Mesenchymal stem cell (in vitro differentiated cells and primary cell): ENCODE results near the gene NFATC2IP.

ENCODE experiments used
- DNase-seq: peaks from one replicate; pipeline ENCODE4 v3.0.0-alpha.2; 2013
- H2AFZ ChIP-seq: one replicate; pipeline ENCODE4 v1.6.1; 2013; ENCODE audit warnings: low read depth, mild to moderate bottlenecking, control low read depth, inconsistent platforms, low read length, moderate library complexity
- H2AK5ac ChIP-seq: 2 replicates; pipeline ENCODE4 v1.6.1; 2013; ENCODE audit warnings: low read length, moderate library complexity, mild to moderate bottlenecking, inconsistent platforms; ENCODE audit not compliant: severe bottlenecking
- H2BK120ac ChIP-seq: one replicate; pipeline ENCODE4 v1.6.1; 2013; ENCODE audit warnings: low read depth, mild to moderate bottlenecking, inconsistent platforms, low read length, moderate library complexity
- H2BK12ac ChIP-seq, 2 experiments: one replicate each; pipeline ENCODE4 v1.6.1; 2013; ENCODE audit warnings: inconsistent platforms in 2 of 2, low read length in 2 of 2, mild to moderate bottlenecking in 2 of 2, moderate library complexity in 2 of 2, control low read depth in 1 of 2
- H2BK15ac ChIP-seq: one replicate; pipeline ENCODE4 v1.6.1; 2013; ENCODE audit warnings: mild to moderate bottlenecking, low read depth, inconsistent platforms; ENCODE audit not compliant: poor library complexity, severe bottlenecking
- H2BK5ac ChIP-seq: 2 replicates; pipeline ENCODE4 v1.6.1; 2013; ENCODE audit warnings: low read depth, mild to moderate bottlenecking, low read length, control low read depth, inconsistent platforms; ENCODE audit not compliant: poor library complexity, severe bottlenecking
- H3K14ac ChIP-seq, 2 experiments: one replicate each; pipeline ENCODE4 v1.6.1; 2013; ENCODE audit warnings: inconsistent platforms in 2 of 2, low read length in 2 of 2, control low read depth in 1 of 2, mild to moderate bottlenecking in 1 of 2, moderate library complexity in 1 of 2
- H3K18ac ChIP-seq, 2 experiments: one replicate each; pipeline ENCODE4 v1.6.1; 2013; ENCODE audit warnings: inconsistent platforms in 2 of 2, low read length in 2 of 2, control low read depth in 1 of 2, low read depth in 1 of 2, mild to moderate bottlenecking in 1 of 2
- H3K23ac ChIP-seq, 2 experiments: one replicate each; pipeline ENCODE4 v1.6.1; 2013; ENCODE audit warnings: inconsistent platforms in 2 of 2, low read length in 2 of 2, mild to moderate bottlenecking in 2 of 2, moderate library complexity in 2 of 2, control low read depth in 1 of 2
- H3K27ac ChIP-seq: 2 replicates; pipeline ENCODE4 v1.5.1; 2013; ENCODE audit warnings: mild to moderate bottlenecking, moderate library complexity, low read length, control low read depth, inconsistent platforms; ENCODE audit not compliant: poor library complexity, severe bottlenecking
- H3K27me3 ChIP-seq, 2 experiments: 2 replicates each; pipeline versions ENCODE4 v1.6.1 to v1.7.0; 2013; ENCODE audit warnings: low read length in 2 of 2, mild to moderate bottlenecking in 2 of 2, moderate library complexity in 2 of 2, control low read depth in 1 of 2, inconsistent platforms in 1 of 2; ENCODE audit not compliant: control insufficient read depth in 1 of 2, insufficient read depth in 1 of 2
- H3K36me3 ChIP-seq, 2 experiments: 2 replicates each; pipeline versions ENCODE4 v1.6.1 to v1.7.0; 2013; ENCODE audit warnings: low read length in 2 of 2, control low read depth in 1 of 2, inconsistent platforms in 1 of 2, low read depth in 1 of 2, mild to moderate bottlenecking in 1 of 2; ENCODE audit not compliant: insufficient read depth in 2 of 2, control insufficient read depth in 1 of 2
- H3K4ac ChIP-seq, 2 experiments: one replicate each; pipeline ENCODE4 v1.6.1; 2013; ENCODE audit warnings: inconsistent platforms in 2 of 2, low read length in 2 of 2, mild to moderate bottlenecking in 2 of 2, moderate library complexity in 2 of 2, control low read depth in 1 of 2, low read depth in 1 of 2
- H3K4me1 ChIP-seq: 2 replicates; pipeline ENCODE4 v1.6.1; 2013; ENCODE audit warnings: low read depth, low read length, control low read depth; ENCODE audit not compliant: control insufficient read depth, insufficient read depth
- H3K4me2 ChIP-seq: 2 replicates; pipeline ENCODE4 v1.6.1; 2013; ENCODE audit warnings: low read length, mild to moderate bottlenecking, inconsistent platforms; ENCODE audit not compliant: poor library complexity, severe bottlenecking
- H3K4me3 ChIP-seq, 2 experiments: 2 replicates each; pipeline versions ENCODE4 v1.5.1 to v1.7.0; 2013; ENCODE audit warnings: low read length in 2 of 2, mild to moderate bottlenecking in 2 of 2, control low read depth in 1 of 2, low read depth in 1 of 2; ENCODE audit not compliant: insufficient read depth in 1 of 2
- H3K79me1 ChIP-seq: replicated peaks from 2 replicates; pipeline ENCODE4 v1.6.1; 2013; ENCODE audit warnings: mild to moderate bottlenecking, control low read depth, low read length, inconsistent platforms; ENCODE audit not compliant: poor library complexity, severe bottlenecking
- H3K9ac ChIP-seq: 2 replicates; pipeline ENCODE4 v1.7.0; 2013; ENCODE audit warnings: mild to moderate bottlenecking, low read length, moderate library complexity
- H3K9me3 ChIP-seq: 2 replicates; pipeline ENCODE4 v1.7.0; 2013; ENCODE audit warnings: mild to moderate bottlenecking, low read length; ENCODE audit not compliant: control insufficient read depth
- H4K8ac ChIP-seq: one replicate; pipeline ENCODE4 v1.6.1; 2013; ENCODE audit warnings: inconsistent platforms, mild to moderate bottlenecking, low read length, moderate library complexity
- H4K91ac ChIP-seq: one replicate; pipeline ENCODE4 v1.6.1; 2013; ENCODE audit warnings: mild to moderate bottlenecking, low read length, inconsistent platforms
- WGBS: methylation state at CpG from one replicate; pipeline ENCODE4 v1.1.7; 2013; ENCODE audit warnings: mixed read lengths; 5-methylcytosine and 5-hydroxymethylcytosine counted together

The NFATC2IP gene

GRCh38 chr16:28987170-28987853 is 36.6 kb downstream of the NFATC2IP start:
- no peaks in the 10 kb centered on the region for H3K27me3 ChIP-seq

GRCh38 chr16:28989363-28989762 is 38.6 kb downstream of the NFATC2IP start:
- Histone ChIP-seq H3K79me1 (peaks cover 6% of the 10 kb centered on the region), H4K8ac (no peak overlapping the region), H4K91ac (no peak overlapping the region), H3K14ac (no peak overlapping the region), H2BK120ac (no peak overlapping the region), H3K27ac (no peak overlapping the region), H2AK5ac (no peak overlapping the region), H3K9ac (no peak overlapping the region), H2BK5ac (no peak overlapping the region), H3K4me2 (no peak overlapping the region), H3K4me3 (no peak overlapping the region), H2BK12ac (no peak overlapping the region), H3K27me3 (peaks cover 0 to 2% of the 10 kb centered on the region in 2 experiments), H2AFZ (no peak overlapping the region), H3K9me3 (peaks cover 11% of the 10 kb centered on the region), H3K4me1 (no peaks in the 10 kb centered on the region), H3K18ac (no peak overlapping the region), H3K36me3 (peaks cover 44 to 65% of the 10 kb centered on the region in 2 experiments), H2BK15ac (no peak overlapping the region), H3K23ac (no peak overlapping the region), H3K4ac (no peak overlapping the region)
- 94% methylated on average over 14 of the region's 14 CpGs for WGBS
- no peak for DNase-seq

More at GRCh38 chr16:28987170-28987853, 36.6 kb downstream of the NFATC2IP start:
- H3K9ac ChIP-seq: no peak overlapping the region
- no peak overlapping the region for H3K4me2 ChIP-seq
- H2BK5ac ChIP-seq: no peak overlapping the region
- H4K91ac ChIP-seq: no peak overlapping the region
- no peak overlapping the region for H2AK5ac ChIP-seq
- H3K79me1 ChIP-seq: peaks cover 12% of the 10 kb centered on the region
- no peak overlapping the region for H3K18ac ChIP-seq
- H3K4ac ChIP-seq: no peak overlapping the region
- no peak overlapping the region for H2AFZ ChIP-seq
- DNase-seq: no peak
- H2BK120ac ChIP-seq: no peak overlapping the region
- peaks cover 11% of the 10 kb centered on the region for H3K9me3 ChIP-seq
- H3K27ac ChIP-seq: no peak overlapping the region
- no peak overlapping the region for H2BK15ac ChIP-seq
- H3K36me3 ChIP-seq: peaks cover 63 to 85% of the 10 kb centered on the region in 2 experiments
- no peak overlapping the region for H3K4me3 ChIP-seq
- no peak overlapping the region for H3K14ac ChIP-seq
- 93% methylated on average over 4 of the region's 4 CpGs for WGBS
- no peak overlapping the region for H4K8ac ChIP-seq
- no peak overlapping the region for H3K23ac ChIP-seq
- no peaks in the 10 kb centered on the region for H3K4me1 ChIP-seq
- no peak overlapping the region for H2BK12ac ChIP-seq

- Histone ChIP-seq H3K79me1 (peaks cover 4% of the 10 kb centered on the region), H4K91ac (no peak overlapping the region)
- WGBS: 93% methylated on average over 9 of the region's 11 CpGs
Observed at GRCh38 chr16:28990375-28991040, 39.8 kb downstream of the NFATC2IP start.

GRCh38 chr16:28991687-28992086 is 41.0 kb downstream of the NFATC2IP start:
- Histone ChIP-seq H2BK12ac (no peak overlapping the region), H4K8ac (no peak overlapping the region), H3K36me3 (peaks cover 28 to 41% of the 10 kb centered on the region in 2 experiments), H3K27me3 (peaks cover 0 to 2% of the 10 kb centered on the region in 2 experiments), H3K23ac (no peak overlapping the region), H2BK15ac (no peak overlapping the region), H3K18ac (no peak overlapping the region), H3K79me1 (no peaks in the 10 kb centered on the region), H3K9me3 (peaks cover 8% of the 10 kb centered on the region), H3K9ac (no peak overlapping the region), H2BK120ac (no peak overlapping the region), H3K4me2 (no peak overlapping the region), H4K91ac (no peak overlapping the region), H2AFZ (no peak overlapping the region), H3K27ac (no peak overlapping the region), H3K4me3 (no peak overlapping the region), H3K14ac (no peak overlapping the region), H2AK5ac (no peak overlapping the region), H3K4ac (no peak overlapping the region), H3K4me1 (no peaks in the 10 kb centered on the region), H2BK5ac (no peak overlapping the region)
- DNase-seq: no peak
- WGBS: 94% methylated on average over 8 of the region's 8 CpGs

More at GRCh38 chr16:28990375-28991040, 39.8 kb downstream of the NFATC2IP start:
- H2BK5ac ChIP-seq: no peak overlapping the region
- H3K18ac ChIP-seq: no peak overlapping the region
- H3K14ac ChIP-seq: no peak overlapping the region
- H2BK12ac ChIP-seq: no peak overlapping the region
- H3K36me3 ChIP-seq: peaks cover 40 to 53% of the 10 kb centered on the region in 2 experiments
- no peak overlapping the region for H2BK120ac ChIP-seq
- no peaks in the 10 kb centered on the region for H3K4me1 ChIP-seq
- no peak overlapping the region for H2BK15ac ChIP-seq
- H3K4me2 ChIP-seq: no peak overlapping the region
- no peak overlapping the region for H3K23ac ChIP-seq
- no peak overlapping the region for H3K4me3 ChIP-seq
- no peak overlapping the region for H3K4ac ChIP-seq
- H2AFZ ChIP-seq: no peak overlapping the region
- H3K27me3 ChIP-seq: peaks cover 0 to 2% of the 10 kb centered on the region in 2 experiments
- no peak overlapping the region for H4K8ac ChIP-seq
- H3K9me3 ChIP-seq: peaks cover 11% of the 10 kb centered on the region
- H3K27ac ChIP-seq: no peak overlapping the region
- no peak overlapping the region for H3K9ac ChIP-seq
- DNase-seq: no peak
- no peak overlapping the region for H2AK5ac ChIP-seq
